SK-N-SH (cell line): Measurements from ENCODE around the gene MST1R.
"Not testable (repeated sequence)": the region's sequence is repeated elsewhere in the genome, so short reads cannot be mapped to it uniquely, and the experiment has no call there.

ENCODE experiments used
- FOXJ3 ChIP-seq: sonication (generic); formaldehyde crosslinking; IDR thresholded peaks from 2 replicates; pipeline ENCODE4 v1.5.1; 2020; ENCODE audit warnings: mild to moderate bottlenecking, missing genetic modification reagents
- GATA2 ChIP-seq: sonication (generic); formaldehyde crosslinking; IDR thresholded peaks from 2 replicates; pipeline ENCODE4 v1.5.0; 2020; ENCODE audit warnings: mild to moderate bottlenecking, missing genetic modification reagents
- JUND ChIP-seq: IDR thresholded peaks from 2 replicates; pipeline ENCODE4 v1.4.0; 2012
- POLR2AphosphoS5 ChIP-seq: IDR thresholded peaks from 2 replicates; pipeline ENCODE4 v1.6.1; 2012; ENCODE audit warnings: low read depth, low read length
- RCOR1 ChIP-seq: fragments of 150-350 bp; IDR thresholded peaks from 2 replicates; pipeline ENCODE4 v1.6.1; 2017; ENCODE audit warnings: antibody characterized with exemption, low read length
- TCF12 ChIP-seq: IDR thresholded peaks from 2 replicates; pipeline ENCODE4 v1.4.0; 2012
- TF ChIP-seq, protein P1 (sequence below): IDR thresholded peaks from 2 replicates; pipeline ENCODE4 v1.6.1; 2012; ENCODE audit warnings: mild to moderate bottlenecking, low read depth, low read length, moderate library complexity
- TF ChIP-seq, protein P2 (sequence below): fragments of 200-600 bp; sonication (generic); IDR thresholded peaks from 2 replicates; pipeline ENCODE4 v1.6.1; 2017; ENCODE audit warnings: antibody characterized with exemption, mild to moderate bottlenecking, moderate library complexity
- TF ChIP-seq, protein P3 (sequence below): IDR thresholded peaks from 2 replicates; pipeline ENCODE4 v1.4.0; 2012; ENCODE audit warnings: low read depth

DNA sequence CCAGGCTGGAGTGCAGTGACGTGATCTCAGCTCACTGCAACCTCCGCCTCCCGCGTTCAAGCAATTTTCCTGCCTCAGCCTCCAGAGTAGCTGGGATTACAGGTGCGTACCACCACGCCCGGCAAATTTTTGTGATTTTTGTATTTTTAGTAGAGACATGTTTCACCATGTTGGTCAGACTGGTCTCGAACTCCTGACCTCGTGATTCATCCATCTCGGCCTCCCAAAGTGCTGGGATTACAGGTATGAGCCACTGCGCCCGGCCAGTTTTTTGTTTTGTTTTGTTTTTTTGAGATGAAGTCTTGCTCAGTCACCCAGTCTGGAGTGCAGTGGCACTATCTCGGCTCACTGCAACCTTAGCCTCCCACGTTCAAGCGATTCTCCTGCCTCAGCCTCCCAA, 28.6 kb upstream of the MST1R start:
- TF ChIP-seq, protein P1, sequence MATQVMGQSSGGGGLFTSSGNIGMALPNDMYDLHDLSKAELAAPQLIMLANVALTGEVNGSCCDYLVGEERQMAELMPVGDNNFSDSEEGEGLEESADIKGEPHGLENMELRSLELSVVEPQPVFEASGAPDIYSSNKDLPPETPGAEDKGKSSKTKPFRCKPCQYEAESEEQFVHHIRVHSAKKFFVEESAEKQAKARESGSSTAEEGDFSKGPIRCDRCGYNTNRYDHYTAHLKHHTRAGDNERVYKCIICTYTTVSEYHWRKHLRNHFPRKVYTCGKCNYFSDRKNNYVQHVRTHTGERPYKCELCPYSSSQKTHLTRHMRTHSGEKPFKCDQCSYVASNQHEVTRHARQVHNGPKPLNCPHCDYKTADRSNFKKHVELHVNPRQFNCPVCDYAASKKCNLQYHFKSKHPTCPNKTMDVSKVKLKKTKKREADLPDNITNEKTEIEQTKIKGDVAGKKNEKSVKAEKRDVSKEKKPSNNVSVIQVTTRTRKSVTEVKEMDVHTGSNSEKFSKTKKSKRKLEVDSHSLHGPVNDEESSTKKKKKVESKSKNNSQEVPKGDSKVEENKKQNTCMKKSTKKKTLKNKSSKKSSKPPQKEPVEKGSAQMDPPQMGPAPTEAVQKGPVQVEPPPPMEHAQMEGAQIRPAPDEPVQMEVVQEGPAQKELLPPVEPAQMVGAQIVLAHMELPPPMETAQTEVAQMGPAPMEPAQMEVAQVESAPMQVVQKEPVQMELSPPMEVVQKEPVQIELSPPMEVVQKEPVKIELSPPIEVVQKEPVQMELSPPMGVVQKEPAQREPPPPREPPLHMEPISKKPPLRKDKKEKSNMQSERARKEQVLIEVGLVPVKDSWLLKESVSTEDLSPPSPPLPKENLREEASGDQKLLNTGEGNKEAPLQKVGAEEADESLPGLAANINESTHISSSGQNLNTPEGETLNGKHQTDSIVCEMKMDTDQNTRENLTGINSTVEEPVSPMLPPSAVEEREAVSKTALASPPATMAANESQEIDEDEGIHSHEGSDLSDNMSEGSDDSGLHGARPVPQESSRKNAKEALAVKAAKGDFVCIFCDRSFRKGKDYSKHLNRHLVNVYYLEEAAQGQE = not testable (repeated sequence)
- TF ChIP-seq POLR2AphosphoS5; RCOR1; TCF12; GATA2 (CRISPR knock-in tag); FOXJ3 (CRISPR knock-in tag); JUND: not testable (repeated sequence)
- TF ChIP-seq, protein P2, sequence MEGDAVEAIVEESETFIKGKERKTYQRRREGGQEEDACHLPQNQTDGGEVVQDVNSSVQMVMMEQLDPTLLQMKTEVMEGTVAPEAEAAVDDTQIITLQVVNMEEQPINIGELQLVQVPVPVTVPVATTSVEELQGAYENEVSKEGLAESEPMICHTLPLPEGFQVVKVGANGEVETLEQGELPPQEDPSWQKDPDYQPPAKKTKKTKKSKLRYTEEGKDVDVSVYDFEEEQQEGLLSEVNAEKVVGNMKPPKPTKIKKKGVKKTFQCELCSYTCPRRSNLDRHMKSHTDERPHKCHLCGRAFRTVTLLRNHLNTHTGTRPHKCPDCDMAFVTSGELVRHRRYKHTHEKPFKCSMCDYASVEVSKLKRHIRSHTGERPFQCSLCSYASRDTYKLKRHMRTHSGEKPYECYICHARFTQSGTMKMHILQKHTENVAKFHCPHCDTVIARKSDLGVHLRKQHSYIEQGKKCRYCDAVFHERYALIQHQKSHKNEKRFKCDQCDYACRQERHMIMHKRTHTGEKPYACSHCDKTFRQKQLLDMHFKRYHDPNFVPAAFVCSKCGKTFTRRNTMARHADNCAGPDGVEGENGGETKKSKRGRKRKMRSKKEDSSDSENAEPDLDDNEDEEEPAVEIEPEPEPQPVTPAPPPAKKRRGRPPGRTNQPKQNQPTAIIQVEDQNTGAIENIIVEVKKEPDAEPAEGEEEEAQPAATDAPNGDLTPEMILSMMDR = not testable (repeated sequence)
- TF ChIP-seq, protein P3, sequence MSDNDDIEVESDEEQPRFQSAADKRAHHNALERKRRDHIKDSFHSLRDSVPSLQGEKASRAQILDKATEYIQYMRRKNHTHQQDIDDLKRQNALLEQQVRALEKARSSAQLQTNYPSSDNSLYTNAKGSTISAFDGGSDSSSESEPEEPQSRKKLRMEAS = not testable (repeated sequence)
